Activated CD4-positive, CD25-positive, alpha-beta regulatory T cell treated with anti-CD3 and anti-CD28 coated beads, Interleukin-2, amount 50 U/mL, for 16 hours (primary cell): ENCODE results near the gene FHOD1.

Experiments
- DNase-seq: peaks from one replicate; pipeline ENCODE4 v3.0.0-alpha.2; 2020; ENCODE audit warnings: low read depth, low spot score

FHOD1 gene

GRCh38 chr16:67249178-67250044 is 2.1 kb upstream of the FHOD1 start:
- DNase-seq: no peak

GRCh38 chr16:67248401-67249177 is 1.3 kb upstream of the FHOD1 start, which contains the start of gene SLC9A5:
TSS of gene SLC9A5 (plus strand) at chr16:67248979. CDS start at chr16:67249015, 36 bp downstream.
- no peak for DNase-seq

- no peak for DNase-seq
These were observed 756 bp upstream of the FHOD1 start for GRCh38 chr16:67248073-67248400.

GRCh38 chr16:67246756-67247191 is 507 bp downstream of the FHOD1 start:
- DNase-seq: no peak

GRCh38 chr16:67246081-67246755 is 1.1 kb downstream of the FHOD1 start:
- DNase-seq: no peak

GRCh38 chr16:67245674-67246080 is 1.6 kb downstream of the FHOD1 start:
- DNase-seq: no peak

GRCh38 chr16:67245186-67245585 is 2.1 kb downstream of the FHOD1 start:
- DNase-seq: no peak

- DNase-seq: peak; percentile 49
These were observed 2.7 kb downstream of the FHOD1 start for GRCh38 chr16:67244387-67245185.

GRCh38 chr16:67243481-67243880 is 3.8 kb downstream of the FHOD1 start:
- DNase-seq: no peak

GRCh38 chr16:67242138-67242730 is 5.0 kb downstream of the FHOD1 start:
- DNase-seq: no peak

GRCh38 chr16:67241008-67241900 is 6.0 kb downstream of the FHOD1 start:
- no peak for DNase-seq

GRCh38 chr16:67240506-67240905 is 6.8 kb downstream of the FHOD1 start:
- DNase-seq: no peak

GRCh38 chr16:67238806-67239470 is 8.3 kb downstream of the FHOD1 start:
- DNase-seq: no peak

- DNase-seq: no peak
These were observed 9.1 kb downstream of the FHOD1 start for GRCh38 chr16:67238278-67238575.

GRCh38 chr16:67237396-67238277 is 9.6 kb downstream of the FHOD1 start:
- no peak for DNase-seq

GRCh38 chr16:67236563-67237395 is 10.5 kb downstream of the FHOD1 start:
- DNase-seq: peak; percentile 38

- no peak for DNase-seq
These were observed 11.3 kb downstream of the FHOD1 start for GRCh38 chr16:67235816-67236562.
